Parathyroid adenoma (tissue), 2 donors: ENCODE measurements around the gene MYO3B.

Experiments used
- H2AFZ ChIP-seq: fragments of 300-600 bp; sonication (generic); one replicate; pipeline ENCODE4 v1.7.0; 2017; ENCODE audit warnings: antibody characterized with exemption, mild to moderate bottlenecking
- H3K27ac ChIP-seq: fragments of 300-600 bp; sonication (generic); one replicate; pipeline ENCODE4 v1.7.0; 2017
- H3K27me3 ChIP-seq: fragments of 300-600 bp; sonication (generic); one replicate; pipeline ENCODE4 v1.7.0; 2017; ENCODE audit warnings: low read length; ENCODE audit not compliant: control insufficient read depth, insufficient read depth
- H3K36me3 ChIP-seq: fragments of 300-600 bp; sonication (generic); one replicate; pipeline ENCODE4 v1.7.0; 2017; ENCODE audit warnings: low read length; ENCODE audit not compliant: control insufficient read depth, insufficient read depth
- H3K4me1 ChIP-seq: fragments of 300-600 bp; sonication (generic); one replicate; pipeline ENCODE4 v1.7.0; 2017; ENCODE audit warnings: control low read depth
- H3K4me2 ChIP-seq: fragments of 300-600 bp; sonication (generic); one replicate; pipeline ENCODE4 v1.7.0; 2017; ENCODE audit warnings: low read length
- H3K4me3 ChIP-seq: fragments of 300-600 bp; sonication (generic); one replicate; pipeline ENCODE4 v1.7.0; 2017; ENCODE audit warnings: low read depth, low read length
- H3K79me2 ChIP-seq: fragments of 300-600 bp; sonication (generic); one replicate; pipeline ENCODE4 v1.7.0; 2017; ENCODE audit warnings: control low read depth
- H3K9ac ChIP-seq: fragments of 300-600 bp; sonication (generic); one replicate; pipeline ENCODE4 v1.7.0; 2017; ENCODE audit warnings: mild to moderate bottlenecking
- H3K9me3 ChIP-seq: fragments of 300-600 bp; sonication (generic); one replicate; pipeline ENCODE4 v1.7.0; 2017; ENCODE audit warnings: low read length; ENCODE audit not compliant: control insufficient read depth
- CTCF ChIP-seq: fragments of 300-600 bp; sonication (generic); IDR thresholded peaks from one replicate; pipeline ENCODE4 v1.7.0; 2017; ENCODE audit warnings: antibody characterized with exemption, mild to moderate bottlenecking
- donor health status: primary hyperparathyroidism.

Gene MYO3B

GRCh38 chr2:170165129-170165528 is 12.8 kb upstream of the MYO3B start:
- no peak overlapping the region for H3K27ac ChIP-seq

GRCh38 chr2:170166735-170167134 is 11.2 kb upstream of the MYO3B start:
- Histone ChIP-seq H3K9ac (no peak overlapping the region), H2AFZ (no peak overlapping the region), H3K4me3 (no peak overlapping the region), H3K27me3 (no peaks in the 10 kb centered on the region), H3K36me3 (no peaks in the 10 kb centered on the region), H3K9me3 (no peaks in the 10 kb centered on the region), H3K4me2 (no peak overlapping the region), H3K4me1 (no peaks in the 10 kb centered on the region), H3K79me2 (no peaks in the 10 kb centered on the region), H3K27ac (no peak overlapping the region)
- no peak for TF ChIP-seq CTCF

More at GRCh38 chr2:170165129-170165528, 12.8 kb upstream of the MYO3B start:
- Histone ChIP-seq H3K27me3 (no peaks in the 10 kb centered on the region), H3K9ac (no peak overlapping the region), H2AFZ (no peak overlapping the region), H3K9me3 (no peaks in the 10 kb centered on the region), H3K79me2 (no peaks in the 10 kb centered on the region), H3K4me1 (no peaks in the 10 kb centered on the region), H3K4me2 (no peak overlapping the region), H3K36me3 (no peaks in the 10 kb centered on the region), H3K4me3 (no peak overlapping the region)
- no peak for TF ChIP-seq CTCF

- H2AFZ ChIP-seq = no peak overlapping the region
- no peak overlapping the region for H3K9ac ChIP-seq
- no peaks in the 10 kb centered on the region for H3K36me3 ChIP-seq
- no peaks in the 10 kb centered on the region for H3K4me1 ChIP-seq
- no peak overlapping the region for H3K27ac ChIP-seq
- no peaks in the 10 kb centered on the region for H3K9me3 ChIP-seq
- TF ChIP-seq CTCF = no peak
- no peaks in the 10 kb centered on the region for H3K27me3 ChIP-seq
- H3K4me2 ChIP-seq = no peak overlapping the region
- H3K79me2 ChIP-seq = no peaks in the 10 kb centered on the region
- no peak overlapping the region for H3K4me3 ChIP-seq
Observed at GRCh38 chr2:170170281-170171040, 7.5 kb upstream of the MYO3B start.

GRCh38 chr2:170176212-170176611 is 1.7 kb upstream of the MYO3B start:
- H2AFZ ChIP-seq = no peak overlapping the region
- no peak overlapping the region for H3K4me3 ChIP-seq
- H3K27me3 ChIP-seq = no peaks in the 10 kb centered on the region
- no peaks in the 10 kb centered on the region for H3K36me3 ChIP-seq
- no peak overlapping the region for H3K9ac ChIP-seq
- H3K9me3 ChIP-seq = no peaks in the 10 kb centered on the region
- TF ChIP-seq CTCF = no peak
- no peaks in the 10 kb centered on the region for H3K79me2 ChIP-seq
- H3K4me1 ChIP-seq = no peaks in the 10 kb centered on the region
- H3K27ac ChIP-seq = no peak overlapping the region
- no peak overlapping the region for H3K4me2 ChIP-seq

- no peak for TF ChIP-seq CTCF
- Histone ChIP-seq H3K27ac (no peak overlapping the region), H3K36me3 (no peaks in the 10 kb centered on the region), H3K27me3 (no peaks in the 10 kb centered on the region), H3K4me1 (no peaks in the 10 kb centered on the region), H2AFZ (peak overlapping the region; percentile 4), H3K4me3 (peak overlapping the region; percentile 39), H3K9me3 (peaks cover 3% of the 10 kb centered on the region), H3K4me2 (peak overlapping the region; percentile 72), H3K79me2 (no peaks in the 10 kb centered on the region), H3K9ac (no peak overlapping the region)
Observed at GRCh38 chr2:170180031-170180566, 2.2 kb downstream of the MYO3B start.
